HCT116 (cell line): Measurements from ENCODE around the gene BPIFA1.

Experiments used
- EZH2 ChIP-seq: fragments of 200-600 bp; sonication (generic); IDR thresholded peaks from 2 replicates; pipeline ENCODE4 v1.6.1; 2017; ENCODE audit warnings: antibody characterized with exemption, mixed run types
- EZH2phosphoT487 ChIP-seq: fragments of 200-600 bp; IDR thresholded peaks from 2 replicates; pipeline ENCODE4 v1.6.1; 2018; ENCODE audit warnings: antibody characterized with exemption, borderline replicate concordance
- POLR2AphosphoS5 ChIP-seq: IDR thresholded peaks from 2 replicates; pipeline ENCODE4 v1.6.1; 2011; ENCODE audit warnings: mild to moderate bottlenecking, low read depth, low read length, moderate library complexity
- ZNF274 ChIP-seq: fragments of 200-500 bp; sonication (Bioruptor generic); IDR thresholded peaks from 2 replicates; pipeline ENCODE4 v1.6.1; 2014; ENCODE audit warnings: mild to moderate bottlenecking, low read depth, low read length, inconsistent platforms
- TF ChIP-seq, protein P1 (sequence below): IDR thresholded peaks from 2 replicates; pipeline ENCODE4 v1.6.1; 2012; ENCODE audit warnings: low read depth
- TF ChIP-seq, protein P2 (sequence below), 3 experiments: fragments of 200-600 bp in 1 of 3; sonication (generic) in 1 of 3; IDR thresholded peaks in 2 of 3; conservative IDR thresholded peaks in 1 of 3; 2 replicates each; pipeline ENCODE4 v1.5.1; 2012 to 2017; ENCODE audit warnings: low read depth in 2 of 3, low read length in 2 of 3, antibody characterized with exemption in 1 of 3, borderline replicate concordance in 1 of 3, control low read depth in 1 of 3, mild to moderate bottlenecking in 1 of 3, mixed read lengths in 1 of 3, mixed run types in 1 of 3, moderate library complexity in 1 of 3; ENCODE audit not compliant: insufficient read depth in 1 of 3
- TF ChIP-seq, protein P3 (sequence below): IDR thresholded peaks from 2 replicates; pipeline ENCODE4 v1.6.1; 2012
- TF ChIP-seq, protein P4 (sequence below): IDR thresholded peaks from 2 replicates; pipeline ENCODE4 v1.6.1; 2012

DNA sequence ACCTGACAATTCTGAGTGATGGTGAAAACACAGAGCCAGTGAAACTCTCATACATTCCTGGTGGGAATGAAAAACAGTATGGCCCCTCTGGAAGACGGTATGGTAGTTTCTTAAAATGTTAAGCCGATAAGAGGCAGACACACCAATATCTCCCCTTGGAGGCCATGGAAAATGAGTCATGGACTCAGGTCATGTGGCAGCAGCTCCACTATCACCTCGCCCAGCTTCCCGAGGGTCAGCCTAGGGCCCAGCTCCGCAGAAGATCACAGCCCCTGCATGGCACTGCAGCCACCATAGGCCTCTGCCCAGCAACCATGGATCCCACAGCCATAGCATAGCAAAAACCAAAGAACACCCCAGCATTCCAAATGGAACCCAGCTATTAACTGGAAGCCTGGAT is 21.4 kb downstream of the BPIFA1 start:
- no peak for TF ChIP-seq ZNF274
- TF ChIP-seq, protein P1, sequence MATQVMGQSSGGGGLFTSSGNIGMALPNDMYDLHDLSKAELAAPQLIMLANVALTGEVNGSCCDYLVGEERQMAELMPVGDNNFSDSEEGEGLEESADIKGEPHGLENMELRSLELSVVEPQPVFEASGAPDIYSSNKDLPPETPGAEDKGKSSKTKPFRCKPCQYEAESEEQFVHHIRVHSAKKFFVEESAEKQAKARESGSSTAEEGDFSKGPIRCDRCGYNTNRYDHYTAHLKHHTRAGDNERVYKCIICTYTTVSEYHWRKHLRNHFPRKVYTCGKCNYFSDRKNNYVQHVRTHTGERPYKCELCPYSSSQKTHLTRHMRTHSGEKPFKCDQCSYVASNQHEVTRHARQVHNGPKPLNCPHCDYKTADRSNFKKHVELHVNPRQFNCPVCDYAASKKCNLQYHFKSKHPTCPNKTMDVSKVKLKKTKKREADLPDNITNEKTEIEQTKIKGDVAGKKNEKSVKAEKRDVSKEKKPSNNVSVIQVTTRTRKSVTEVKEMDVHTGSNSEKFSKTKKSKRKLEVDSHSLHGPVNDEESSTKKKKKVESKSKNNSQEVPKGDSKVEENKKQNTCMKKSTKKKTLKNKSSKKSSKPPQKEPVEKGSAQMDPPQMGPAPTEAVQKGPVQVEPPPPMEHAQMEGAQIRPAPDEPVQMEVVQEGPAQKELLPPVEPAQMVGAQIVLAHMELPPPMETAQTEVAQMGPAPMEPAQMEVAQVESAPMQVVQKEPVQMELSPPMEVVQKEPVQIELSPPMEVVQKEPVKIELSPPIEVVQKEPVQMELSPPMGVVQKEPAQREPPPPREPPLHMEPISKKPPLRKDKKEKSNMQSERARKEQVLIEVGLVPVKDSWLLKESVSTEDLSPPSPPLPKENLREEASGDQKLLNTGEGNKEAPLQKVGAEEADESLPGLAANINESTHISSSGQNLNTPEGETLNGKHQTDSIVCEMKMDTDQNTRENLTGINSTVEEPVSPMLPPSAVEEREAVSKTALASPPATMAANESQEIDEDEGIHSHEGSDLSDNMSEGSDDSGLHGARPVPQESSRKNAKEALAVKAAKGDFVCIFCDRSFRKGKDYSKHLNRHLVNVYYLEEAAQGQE = no peak
- TF ChIP-seq, protein P2, sequence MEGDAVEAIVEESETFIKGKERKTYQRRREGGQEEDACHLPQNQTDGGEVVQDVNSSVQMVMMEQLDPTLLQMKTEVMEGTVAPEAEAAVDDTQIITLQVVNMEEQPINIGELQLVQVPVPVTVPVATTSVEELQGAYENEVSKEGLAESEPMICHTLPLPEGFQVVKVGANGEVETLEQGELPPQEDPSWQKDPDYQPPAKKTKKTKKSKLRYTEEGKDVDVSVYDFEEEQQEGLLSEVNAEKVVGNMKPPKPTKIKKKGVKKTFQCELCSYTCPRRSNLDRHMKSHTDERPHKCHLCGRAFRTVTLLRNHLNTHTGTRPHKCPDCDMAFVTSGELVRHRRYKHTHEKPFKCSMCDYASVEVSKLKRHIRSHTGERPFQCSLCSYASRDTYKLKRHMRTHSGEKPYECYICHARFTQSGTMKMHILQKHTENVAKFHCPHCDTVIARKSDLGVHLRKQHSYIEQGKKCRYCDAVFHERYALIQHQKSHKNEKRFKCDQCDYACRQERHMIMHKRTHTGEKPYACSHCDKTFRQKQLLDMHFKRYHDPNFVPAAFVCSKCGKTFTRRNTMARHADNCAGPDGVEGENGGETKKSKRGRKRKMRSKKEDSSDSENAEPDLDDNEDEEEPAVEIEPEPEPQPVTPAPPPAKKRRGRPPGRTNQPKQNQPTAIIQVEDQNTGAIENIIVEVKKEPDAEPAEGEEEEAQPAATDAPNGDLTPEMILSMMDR (IDR thresholded peaks at IDR 0.05 in 2 of 3, conservative IDR thresholded peaks at IDR 0.05 in 1 of 3; ENCODE audit: borderline replicate concordance in 1 of 3, insufficient read depth in 1 of 3, low read depth in 2 of 3, low read length in 2 of 3) = no peak
- TF ChIP-seq EZH2phosphoT487 = no peak
- TF ChIP-seq, protein P3, sequence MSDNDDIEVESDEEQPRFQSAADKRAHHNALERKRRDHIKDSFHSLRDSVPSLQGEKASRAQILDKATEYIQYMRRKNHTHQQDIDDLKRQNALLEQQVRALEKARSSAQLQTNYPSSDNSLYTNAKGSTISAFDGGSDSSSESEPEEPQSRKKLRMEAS = no peak
- TF ChIP-seq EZH2 = no peak
- TF ChIP-seq, protein P4, sequence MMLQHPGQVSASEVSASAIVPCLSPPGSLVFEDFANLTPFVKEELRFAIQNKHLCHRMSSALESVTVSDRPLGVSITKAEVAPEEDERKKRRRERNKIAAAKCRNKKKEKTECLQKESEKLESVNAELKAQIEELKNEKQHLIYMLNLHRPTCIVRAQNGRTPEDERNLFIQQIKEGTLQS = no peak
- TF ChIP-seq POLR2AphosphoS5 = no peak
